Measurements from ENCODE around the gene RNF17.
A peak's percentile ranks its signal among the peaks of the same experiment; 100 is the strongest.

The RNF17 gene

GRCh38 chr13:24742977-24743376 lies 21.0 kb upstream of the RNF17 start:
- Histone ChIP-seq H3K36me3 (ENCODE audit: control insufficient read depth, insufficient read depth, low read length) (no peaks in the 10 kb centered on the region; the same call in 1 of the 2 replicates), H3K9me3 (ENCODE audit: control insufficient read depth, insufficient read depth, low read length) (no peaks in the 10 kb centered on the region), H3K4me3 (ENCODE audit: low read length) (no peak overlapping the region), H3K27ac (ENCODE audit: low read length) (no peak overlapping the region), H3K27me3 (ENCODE audit: control insufficient read depth, insufficient read depth, low read length) (peaks cover 42% of the 10 kb centered on the region), H3K4me1 (ENCODE audit: control insufficient read depth, insufficient read depth, low read length) (peaks cover 7% of the 10 kb centered on the region; the same call in 1 of the 2 replicates)
- WGBS (ENCODE audit: insufficient coverage, insufficient read length) = no CpG with 5 or more reads among the region's 4 CpGs
- DNase-seq (ENCODE audit: low read depth, low spot score) = no peak

GRCh38 chr13:24744247-24744646 lies 19.7 kb upstream of the RNF17 start:
- no CpG with 5 or more reads among the region's 6 CpGs for WGBS (ENCODE audit: insufficient coverage, insufficient read length)
- Histone ChIP-seq H3K27me3 (ENCODE audit: control insufficient read depth, insufficient read depth, low read length) (peaks cover 45% of the 10 kb centered on the region), H3K9me3 (ENCODE audit: control insufficient read depth, insufficient read depth, low read length) (no peaks in the 10 kb centered on the region), H3K4me1 (ENCODE audit: control insufficient read depth, insufficient read depth, low read length) (peaks cover 7% of the 10 kb centered on the region; the same call in 1 of the 2 replicates), H3K36me3 (ENCODE audit: control insufficient read depth, insufficient read depth, low read length) (no peaks in the 10 kb centered on the region; the same call in 1 of the 2 replicates), H3K4me3 (ENCODE audit: low read length) (no peak overlapping the region), H3K27ac (ENCODE audit: low read length) (no peak overlapping the region)
- no peak for DNase-seq (ENCODE audit: low read depth, low spot score)

- Histone ChIP-seq H3K27me3 (ENCODE audit: control insufficient read depth, insufficient read depth, low read length) (peaks cover 45% of the 10 kb centered on the region), H3K4me3 (ENCODE audit: low read length) (peak overlapping the region; percentile 41; the same call in 1 of the 2 replicates), H3K36me3 (ENCODE audit: control insufficient read depth, insufficient read depth, low read length) (no peaks in the 10 kb centered on the region; the same call in 1 of the 2 replicates), H3K27ac (ENCODE audit: low read length) (no peak overlapping the region), H3K4me1 (ENCODE audit: control insufficient read depth, insufficient read depth, low read length) (peaks cover 7% of the 10 kb centered on the region; the same call in 1 of the 2 replicates), H3K9me3 (ENCODE audit: control insufficient read depth, insufficient read depth, low read length) (no peaks in the 10 kb centered on the region)
- DNase-seq (ENCODE audit: low read depth, low spot score) = no peak
- no CpG with 5 or more reads among the region's 24 CpGs for WGBS (ENCODE audit: insufficient coverage, insufficient read length)
Measured at GRCh38 chr13:24745516-24745860, 18.5 kb upstream of the RNF17 start.

GRCh38 chr13:24745861-24746617 lies 17.9 kb upstream of the RNF17 start:
- H3K27ac ChIP-seq (ENCODE audit: low read length) = no peak overlapping the region
- H3K36me3 ChIP-seq (ENCODE audit: control insufficient read depth, insufficient read depth, low read length) = no peaks in the 10 kb centered on the region; the same call in 1 of the 2 replicates
- peaks cover 45% of the 10 kb centered on the region for H3K27me3 ChIP-seq (ENCODE audit: control insufficient read depth, insufficient read depth, low read length)
- no peaks in the 10 kb centered on the region for H3K9me3 ChIP-seq (ENCODE audit: control insufficient read depth, insufficient read depth, low read length)
- WGBS (ENCODE audit: insufficient coverage, insufficient read length) = no CpG with 5 or more reads among the region's 70 CpGs
- peak overlapping the region; percentile 41; the same call in 1 of the 2 replicates for H3K4me3 ChIP-seq (ENCODE audit: low read length)
- no peak for DNase-seq (ENCODE audit: low read depth, low spot score)
- H3K4me1 ChIP-seq (ENCODE audit: control insufficient read depth, insufficient read depth, low read length) = peaks cover 7% of the 10 kb centered on the region; the same call in 1 of the 2 replicates

- no peak overlapping the region for H3K27ac ChIP-seq (ENCODE audit: low read length)
- no peak for DNase-seq (ENCODE audit: low read depth, low spot score)
- no CpG with 5 or more reads among the region's 56 CpGs for WGBS (ENCODE audit: insufficient coverage, insufficient read length)
Measured at GRCh38 chr13:24746618-24747247, 17.2 kb upstream of the RNF17 start.

GRCh38 chr13:24747248-24748060 lies 16.5 kb upstream of the RNF17 start:
- no CpG with 5 or more reads among the region's 61 CpGs for whole genome bisulfite sequencing (ENCODE audit: insufficient coverage, insufficient read length)
- H3K27ac ChIP-seq (ENCODE audit: low read length) = no peak overlapping the region
- H3K36me3 ChIP-seq (ENCODE audit: control insufficient read depth, insufficient read depth, low read length) = no peaks in the 10 kb centered on the region; the same call in 1 of the 2 replicates
- peaks cover 7% of the 10 kb centered on the region; the same call in 1 of the 2 replicates for H3K4me1 ChIP-seq (ENCODE audit: control insufficient read depth, insufficient read depth, low read length)
- H3K27me3 ChIP-seq (ENCODE audit: control insufficient read depth, insufficient read depth, low read length) = peaks cover 45% of the 10 kb centered on the region
- H3K9me3 ChIP-seq (ENCODE audit: control insufficient read depth, insufficient read depth, low read length) = no peaks in the 10 kb centered on the region
- DNase-seq (ENCODE audit: low read depth, low spot score) = no peak
- H3K4me3 ChIP-seq (ENCODE audit: low read length) = peak overlapping the region; percentile 41; the same call in 1 of the 2 replicates

More at GRCh38 chr13:24746618-24747247, 17.2 kb upstream of the RNF17 start:
- Histone ChIP-seq H3K9me3 (ENCODE audit: control insufficient read depth, insufficient read depth, low read length) (no peaks in the 10 kb centered on the region), H3K4me3 (ENCODE audit: low read length) (peak overlapping the region; percentile 41; the same call in 1 of the 2 replicates), H3K27me3 (ENCODE audit: control insufficient read depth, insufficient read depth, low read length) (peaks cover 45% of the 10 kb centered on the region), H3K4me1 (ENCODE audit: control insufficient read depth, insufficient read depth, low read length) (peaks cover 7% of the 10 kb centered on the region; the same call in 1 of the 2 replicates), H3K36me3 (ENCODE audit: control insufficient read depth, insufficient read depth, low read length) (no peaks in the 10 kb centered on the region; the same call in 1 of the 2 replicates)

- Histone ChIP-seq H3K9me3 (ENCODE audit: control insufficient read depth, insufficient read depth, low read length) (no peaks in the 10 kb centered on the region), H3K4me3 (ENCODE audit: low read length) (peak overlapping the region; percentile 41; the same call in 1 of the 2 replicates), H3K36me3 (ENCODE audit: control insufficient read depth, insufficient read depth, low read length) (no peaks in the 10 kb centered on the region; the same call in 1 of the 2 replicates), H3K4me1 (ENCODE audit: control insufficient read depth, insufficient read depth, low read length) (peaks cover 7% of the 10 kb centered on the region; the same call in 1 of the 2 replicates), H3K27ac (ENCODE audit: low read length) (no peak overlapping the region), H3K27me3 (ENCODE audit: control insufficient read depth, insufficient read depth, low read length) (peaks cover 45% of the 10 kb centered on the region)
- no peak for DNase-seq (ENCODE audit: low read depth, low spot score)
- WGBS (ENCODE audit: insufficient coverage, insufficient read length) = no CpG with 5 or more reads among the region's 10 CpGs
Measured at GRCh38 chr13:24748061-24748400, 15.9 kb upstream of the RNF17 start.

- no peaks in the 10 kb centered on the region for H3K9me3 ChIP-seq (ENCODE audit: control insufficient read depth, insufficient read depth, low read length)
- H3K4me3 ChIP-seq (ENCODE audit: low read length) = no peak overlapping the region
- no peak overlapping the region for H3K27ac ChIP-seq (ENCODE audit: low read length)
- no peaks in the 10 kb centered on the region for H3K4me1 ChIP-seq (ENCODE audit: control insufficient read depth, insufficient read depth, low read length)
- DNase-seq (ENCODE audit: low read depth, low spot score) = no peak
- no peaks in the 10 kb centered on the region for H3K36me3 ChIP-seq (ENCODE audit: control insufficient read depth, insufficient read depth, low read length)
- H3K27me3 ChIP-seq (ENCODE audit: control insufficient read depth, insufficient read depth, low read length) = no peaks in the 10 kb centered on the region
Measured at GRCh38 chr13:24759197-24759596, 4.8 kb upstream of the RNF17 start.

GRCh38 chr13:24764276-24764630 lies 284 bp downstream of the RNF17 start:
- Histone ChIP-seq H3K27me3 (ENCODE audit: control insufficient read depth, insufficient read depth, low read length) (no peaks in the 10 kb centered on the region), H3K9me3 (ENCODE audit: control insufficient read depth, insufficient read depth, low read length) (no peaks in the 10 kb centered on the region), H3K4me1 (ENCODE audit: control insufficient read depth, insufficient read depth, low read length) (no peaks in the 10 kb centered on the region), H3K36me3 (ENCODE audit: control insufficient read depth, insufficient read depth, low read length) (no peaks in the 10 kb centered on the region), H3K27ac (ENCODE audit: low read length) (no peak overlapping the region), H3K4me3 (ENCODE audit: low read length) (no peak overlapping the region)
- no CpG with 5 or more reads among the region's 15 CpGs for WGBS (ENCODE audit: insufficient coverage, insufficient read length)
- no peak for DNase-seq (ENCODE audit: low read depth, low spot score)

GRCh38 chr13:24777171-24777570 lies 13.2 kb downstream of the RNF17 start:
- no peak overlapping the region for H3K4me3 ChIP-seq (ENCODE audit: low read length)
- DNase-seq (ENCODE audit: low read depth, low spot score) = no peak
- no peaks in the 10 kb centered on the region for H3K4me1 ChIP-seq (ENCODE audit: control insufficient read depth, insufficient read depth, low read length)
- WGBS (ENCODE audit: insufficient coverage, insufficient read length) = no CpG with 5 or more reads among the region's 1 CpG
- no peaks in the 10 kb centered on the region for H3K36me3 ChIP-seq (ENCODE audit: control insufficient read depth, insufficient read depth, low read length)
- H3K27me3 ChIP-seq (ENCODE audit: control insufficient read depth, insufficient read depth, low read length) = no peaks in the 10 kb centered on the region
- H3K9me3 ChIP-seq (ENCODE audit: control insufficient read depth, insufficient read depth, low read length) = no peaks in the 10 kb centered on the region
- H3K27ac ChIP-seq (ENCODE audit: low read length) = no peak overlapping the region

All from iPS DF 6.9 (cell line).